Left lung (tissue), 10 donors: ENCODE results near the gene TTC16. TPM values are rescaled to one million over a fixed set of nuclear protein-coding genes. Genes with fewer than 3 reads are reported as not detected.

Experiments used
- ATAC-seq: fragments of 200-7000 bp; cut with Tn5 transposase; one replicate; pipeline ENCODE4 v1.9.1; 2020; ENCODE audit warnings: moderate library complexity
- DNase-seq, 4 donors: peaks; one replicate each; pipeline ENCODE4 v3.0.0-alpha.2; 2013 to 2020
- H3K27ac ChIP-seq, 2 donors: fragments of 200-600 bp; sonication (generic) in 1 of 2; one replicate each; pipeline versions ENCODE4 v1.5.0 to v1.8.0; 2020 to 2021
- H3K27me3 ChIP-seq, 2 donors: fragments of 200-600 bp; sonication (generic) in 1 of 2; one replicate each; pipeline versions ENCODE4 v1.5.0 to v1.8.0; 2020 to 2021
- H3K36me3 ChIP-seq, 2 donors: fragments of 200-600 bp; sonication (generic) in 1 of 2; one replicate each; pipeline versions ENCODE4 v1.5.0 to v1.8.0; 2020 to 2021
- H3K4me1 ChIP-seq, 2 donors: fragments of 200-600 bp; one replicate each; pipeline ENCODE4 v1.8.0; 2021
- H3K4me3 ChIP-seq, 2 donors: fragments of 200-600 bp; sonication (generic) in 1 of 2; one replicate each; pipeline versions ENCODE4 v1.5.0 to v1.8.0; 2020 to 2021; ENCODE audit warnings: mild to moderate bottlenecking in 1 of 2
- H3K9me3 ChIP-seq, 2 donors: fragments of 200-600 bp; sonication (generic) in 1 of 2; one replicate each; pipeline versions ENCODE4 v1.5.0 to v1.8.0; 2020 to 2021
- intact Hi-C, 2 donors: fragments of 100-400 bp; cut with DNase I; formaldehyde crosslinking; loops; one replicate each; pipeline versions ENCODE4 v1.11.2 to v1.14.2; 2022
- polyA plus RNA-seq, 6 donors: library from polyadenylated mRNA; unstranded; fragments of 120-200 nt; gene quantifications; one replicate each; pipeline ENCODE4 v1.2.1, GENCODE V29; 2013; ENCODE audit not compliant: insufficient read length in 6 of 6
- total RNA-seq, 2 donors: library from RNA; stranded (reverse); fragmentation: NEBNext Ultra II Directional; extraction: Animal tissue kit (Norgen Biotek cat#: 25700); gene quantifications; one replicate each; pipeline ENCODE4 v1.2.1, GENCODE V29; 2021
- TF ChIP-seq, protein P1 (sequence below), 2 donors: fragments of 200-600 bp; sonication (generic) in 1 of 2; IDR thresholded peaks; one replicate each; pipeline versions ENCODE4 v1.5.0 to v1.8.0; 2021; ENCODE audit warnings: antibody characterized with exemption in 2 of 2
- donor health status: DM: no; HTN: yes; CAD: no.
- donor health status: DM: no; HTN: no; CAD: no.

Gene TTC16
- total and polyA plus RNA-seq, 8 donors: 0.15 to 1.4 (median 0.78) TPM

DNA sequence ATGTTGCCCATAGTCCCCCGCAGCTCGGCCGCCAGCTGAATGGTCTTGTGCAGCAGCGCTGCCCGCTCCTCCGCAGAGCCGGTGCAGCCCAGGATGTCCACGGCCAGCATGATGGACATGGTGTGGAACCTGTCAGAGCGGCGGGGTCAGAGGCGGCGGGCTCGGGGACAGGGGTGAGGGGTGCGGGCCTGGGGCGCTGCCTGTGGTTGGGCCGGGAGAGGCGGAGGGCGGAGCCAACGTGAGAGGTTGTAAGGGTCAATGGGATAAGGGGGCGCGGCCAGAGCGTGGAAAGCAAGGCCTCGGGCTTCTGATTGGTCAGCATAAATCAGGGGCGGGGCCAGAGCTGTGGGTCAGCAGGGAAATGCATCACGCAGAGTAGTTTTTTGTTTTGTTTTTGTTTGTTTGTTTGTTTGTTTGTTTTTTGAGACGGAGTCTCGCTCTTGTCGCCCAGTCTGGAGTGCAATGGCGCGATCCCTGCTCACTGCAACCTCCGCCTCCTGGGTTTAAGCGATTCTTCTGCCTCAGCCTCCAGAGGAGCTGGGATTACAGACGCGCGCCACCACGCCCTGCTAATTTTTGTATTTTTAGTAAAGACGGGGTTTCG, 26.1 kb downstream of the TTC16 start:
- no peaks in the 10 kb centered on the region for H3K9me3 ChIP-seq
- DNase-seq (peak in 3 of 4 donors; percentile 45 to 89 (median 80)), ATAC-seq (peak; percentile 87)
- no peaks in the 10 kb centered on the region for H3K27me3 ChIP-seq
- no peak overlapping the region for H3K27ac ChIP-seq
- H3K4me1 ChIP-seq: peaks cover 6 to 33% of the 10 kb centered on the region in 2 donors
- peak overlapping the region in 1 of 2 donors; percentile 26 for H3K4me3 ChIP-seq
- intact Hi-C loops: no loop called here
- H3K36me3 ChIP-seq: peaks cover 0 to 93% of the 10 kb centered on the region in 2 donors
- TF ChIP-seq, protein P1, sequence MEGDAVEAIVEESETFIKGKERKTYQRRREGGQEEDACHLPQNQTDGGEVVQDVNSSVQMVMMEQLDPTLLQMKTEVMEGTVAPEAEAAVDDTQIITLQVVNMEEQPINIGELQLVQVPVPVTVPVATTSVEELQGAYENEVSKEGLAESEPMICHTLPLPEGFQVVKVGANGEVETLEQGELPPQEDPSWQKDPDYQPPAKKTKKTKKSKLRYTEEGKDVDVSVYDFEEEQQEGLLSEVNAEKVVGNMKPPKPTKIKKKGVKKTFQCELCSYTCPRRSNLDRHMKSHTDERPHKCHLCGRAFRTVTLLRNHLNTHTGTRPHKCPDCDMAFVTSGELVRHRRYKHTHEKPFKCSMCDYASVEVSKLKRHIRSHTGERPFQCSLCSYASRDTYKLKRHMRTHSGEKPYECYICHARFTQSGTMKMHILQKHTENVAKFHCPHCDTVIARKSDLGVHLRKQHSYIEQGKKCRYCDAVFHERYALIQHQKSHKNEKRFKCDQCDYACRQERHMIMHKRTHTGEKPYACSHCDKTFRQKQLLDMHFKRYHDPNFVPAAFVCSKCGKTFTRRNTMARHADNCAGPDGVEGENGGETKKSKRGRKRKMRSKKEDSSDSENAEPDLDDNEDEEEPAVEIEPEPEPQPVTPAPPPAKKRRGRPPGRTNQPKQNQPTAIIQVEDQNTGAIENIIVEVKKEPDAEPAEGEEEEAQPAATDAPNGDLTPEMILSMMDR (IDR thresholded peaks at IDR 0.05): no peak

DNA sequence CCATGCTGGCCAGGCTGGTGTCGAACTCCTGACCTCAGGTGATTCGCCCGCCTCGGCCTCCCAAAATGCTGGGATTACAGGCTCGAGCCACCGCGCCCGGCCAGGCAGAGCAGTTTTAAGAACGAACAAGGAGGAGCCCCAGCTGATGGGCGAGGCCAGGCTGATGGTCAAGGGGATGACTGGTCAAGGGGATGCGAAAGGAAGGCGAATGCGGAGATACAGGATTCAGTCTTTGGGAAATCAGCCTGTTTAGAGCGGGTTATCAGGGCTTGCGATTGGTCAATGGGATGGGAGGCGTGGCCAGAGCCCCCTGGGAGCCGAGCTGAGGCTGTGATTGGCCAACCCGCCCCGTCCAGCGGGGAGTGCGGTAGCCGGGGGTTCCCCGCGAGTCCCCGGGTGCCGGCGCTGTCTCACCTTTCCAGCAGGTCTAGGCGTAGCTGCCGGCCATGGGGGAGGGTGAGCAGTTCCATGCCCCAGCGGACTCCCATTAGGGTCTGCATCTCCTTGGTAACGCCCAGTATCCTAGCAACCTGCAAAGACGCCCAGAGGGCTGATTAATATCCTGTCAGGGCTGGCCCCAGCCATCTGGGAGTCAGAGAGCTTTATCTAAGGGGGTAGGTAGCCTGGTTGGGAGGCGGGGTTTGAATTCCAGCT, 26.7 kb downstream of the TTC16 start:
- peak overlapping the region in 1 of 2 donors; percentile 26 for H3K4me3 ChIP-seq
- TF ChIP-seq, protein P1 (IDR thresholded peaks at IDR 0.05): no peak

DNA sequence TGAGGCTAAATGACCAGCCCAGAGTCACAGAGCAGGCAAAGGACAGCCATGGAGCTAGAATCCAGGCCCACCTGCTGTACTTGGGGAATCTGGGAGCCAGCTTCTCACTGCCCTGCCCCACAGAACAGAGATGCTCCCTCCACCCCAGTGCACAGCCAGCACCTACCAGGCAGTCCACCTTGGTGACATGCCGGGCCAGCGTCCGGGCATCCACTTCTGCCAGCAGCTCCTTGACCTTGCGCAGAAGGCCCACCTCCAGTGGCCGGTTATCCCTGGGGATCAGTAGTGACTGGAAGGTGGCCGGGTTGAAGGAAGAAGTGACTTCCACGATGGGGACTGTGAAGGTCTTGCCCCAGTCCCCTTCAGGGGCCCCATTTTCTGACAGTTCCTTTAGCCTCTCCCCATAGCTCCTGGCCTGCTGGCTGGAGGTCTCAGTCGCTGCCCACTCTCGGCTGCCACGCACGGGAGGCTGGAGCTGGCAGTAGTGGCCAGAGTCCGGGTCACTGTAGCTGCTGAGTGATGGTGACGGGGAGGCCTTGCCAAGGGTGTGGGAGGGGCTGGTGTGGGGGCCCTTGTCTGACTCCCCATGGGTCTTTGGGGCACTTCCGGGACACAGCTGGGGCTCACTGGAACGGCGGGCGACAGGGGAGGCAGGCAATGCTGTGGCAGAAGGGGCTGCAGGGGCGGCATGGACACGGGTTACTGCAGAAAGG, 28.7 kb downstream of the TTC16 start:
- Histone ChIP-seq H3K27ac (no peak overlapping the region), H3K36me3 (peaks cover 0 to 99% of the 10 kb centered on the region in 2 donors), H3K4me1 (peaks cover 6 to 32% of the 10 kb centered on the region in 2 donors), H3K27me3 (no peaks in the 10 kb centered on the region), H3K4me3 (no peak overlapping the region), H3K9me3 (no peaks in the 10 kb centered on the region)
- TF ChIP-seq, protein P1 (IDR thresholded peaks at IDR 0.05): no peak
- intact Hi-C loops: no loop called here
- ATAC-seq (no peak), DNase-seq (no peak)

More for the DNA sequence above, 26.7 kb downstream of the TTC16 start:
- peak; percentile 30 for ATAC-seq
- peak in 1 of 4 donors; percentile 38 for DNase-seq
- intact Hi-C loops: no loop called here
- H3K9me3 ChIP-seq: no peaks in the 10 kb centered on the region
- peaks cover 0 to 99% of the 10 kb centered on the region in 2 donors for H3K36me3 ChIP-seq
- no peaks in the 10 kb centered on the region for H3K27me3 ChIP-seq
- peaks cover 6 to 33% of the 10 kb centered on the region in 2 donors for H3K4me1 ChIP-seq
- no peak overlapping the region for H3K27ac ChIP-seq

DNA sequence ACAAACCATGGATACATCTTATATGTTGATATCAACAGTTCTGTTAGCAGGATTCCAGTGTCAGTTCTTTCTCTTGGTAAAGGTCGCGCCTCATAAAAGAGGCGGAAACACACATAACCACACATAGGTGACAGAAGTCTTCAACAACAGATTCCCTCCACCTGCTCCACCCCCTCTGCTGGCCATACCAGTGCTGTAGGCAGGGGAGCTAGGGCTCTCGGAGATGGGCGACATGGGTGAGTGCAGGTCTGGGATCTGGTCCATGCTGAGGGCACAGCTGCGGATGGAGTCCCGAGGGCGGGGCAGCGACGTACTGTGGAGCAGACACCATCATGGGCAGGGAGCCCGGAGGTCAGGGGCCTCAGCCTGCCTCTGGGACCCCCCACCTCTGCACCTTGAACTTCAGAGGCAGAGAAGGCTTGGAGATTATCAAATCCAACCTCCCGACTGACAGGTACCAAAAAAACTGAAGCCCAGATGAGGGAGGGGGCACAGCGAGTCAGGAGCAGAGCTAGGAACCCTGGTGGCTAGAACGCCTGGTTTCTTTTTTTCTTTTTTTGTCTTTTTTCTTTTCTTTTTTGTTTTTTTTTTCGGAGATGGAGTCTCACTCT, 31.2 kb downstream of the TTC16 start:
- Histone ChIP-seq H3K27me3 (no peaks in the 10 kb centered on the region), H3K9me3 (no peaks in the 10 kb centered on the region), H3K4me1 (peaks cover 0 to 7% of the 10 kb centered on the region in 2 donors), H3K27ac (no peak overlapping the region), H3K36me3 (peaks cover 0 to 96% of the 10 kb centered on the region in 2 donors), H3K4me3 (no peak overlapping the region)
- no peak for DNase-seq
- TF ChIP-seq, protein P1 (IDR thresholded peaks at IDR 0.05): no peak
- ATAC-seq: no peak
- intact Hi-C loops: no loop called here
